Neuronal stem cell (in vitro differentiated cells): ENCODE results near the gene CXCL12.

Experiments
- DNase-seq: peaks from one replicate; pipeline ENCODE4 v3.0.0-alpha.2; 2013; ENCODE audit warnings: low spot score
- H2AFZ ChIP-seq: one replicate; pipeline ENCODE4 v1.6.1; 2013; ENCODE audit warnings: mild to moderate bottlenecking, low read length, inconsistent platforms
- H2AK5ac ChIP-seq: 2 replicates; pipeline ENCODE4 v1.6.1; 2013; ENCODE audit warnings: low read depth, mild to moderate bottlenecking, inconsistent platforms, low read length, moderate library complexity, mixed read lengths
- H2BK120ac ChIP-seq: 2 replicates; pipeline ENCODE4 v1.6.1; 2013; ENCODE audit warnings: low read depth, mild to moderate bottlenecking, inconsistent platforms, low read length, moderate library complexity, mixed read lengths
- H2BK12ac ChIP-seq: one replicate; pipeline ENCODE4 v1.6.1; 2013; ENCODE audit warnings: low read length, inconsistent platforms
- H2BK15ac ChIP-seq: 2 replicates; pipeline ENCODE4 v1.6.1; 2013; ENCODE audit warnings: mild to moderate bottlenecking, low read length, inconsistent platforms, mixed read lengths
- H2BK5ac ChIP-seq: one replicate; pipeline ENCODE4 v1.6.1; 2013; ENCODE audit warnings: inconsistent platforms, mild to moderate bottlenecking, low read length, moderate library complexity
- H3K14ac ChIP-seq: one replicate; pipeline ENCODE4 v1.6.1; 2013; ENCODE audit warnings: low read length, inconsistent platforms
- H3K18ac ChIP-seq: 2 replicates; pipeline ENCODE4 v1.6.1; 2013; ENCODE audit warnings: low read length, inconsistent platforms
- H3K23ac ChIP-seq: 2 replicates; pipeline ENCODE4 v1.6.1; 2013; ENCODE audit warnings: low read depth, mild to moderate bottlenecking, mixed read lengths, low read length, inconsistent platforms; ENCODE audit not compliant: poor library complexity
- H3K27ac ChIP-seq: replicated peaks from 3 replicates; pipeline ENCODE4 v1.5.1; 2013; ENCODE audit warnings: low read length, inconsistent platforms
- H3K27me3 ChIP-seq, 3 experiments: 2 replicates each; pipeline ENCODE4 v1.6.1; 2013; ENCODE audit warnings: low read length in 3 of 3, mild to moderate bottlenecking in 2 of 3, inconsistent platforms in 1 of 3, low read depth in 1 of 3, mixed read lengths in 1 of 3, moderate library complexity in 1 of 3; ENCODE audit not compliant: control insufficient read depth in 3 of 3, insufficient read depth in 3 of 3
- H3K36me3 ChIP-seq, 2 donors: replicated peaks in 1 of 2; 2 replicates each; pipeline ENCODE4 v1.6.1; 2013; ENCODE audit warnings: low read length in 2 of 2; ENCODE audit not compliant: control insufficient read depth in 2 of 2, insufficient read depth in 2 of 2
- H3K4ac ChIP-seq: 2 replicates; pipeline ENCODE4 v1.6.1; 2013; ENCODE audit warnings: inconsistent platforms, mild to moderate bottlenecking, low read length, moderate library complexity
- H3K4me1 ChIP-seq, 2 donors: 1 replicate in 1 of 2; 2 replicates in 1 of 2; pipeline ENCODE4 v1.6.1; 2013; ENCODE audit warnings: low read length in 2 of 2, low read depth in 1 of 2; ENCODE audit not compliant: control insufficient read depth in 2 of 2, insufficient read depth in 1 of 2
- H3K4me2 ChIP-seq: one replicate; pipeline ENCODE4 v1.6.1; 2013; ENCODE audit warnings: mild to moderate bottlenecking, low read length, inconsistent platforms; ENCODE audit not compliant: insufficient read depth, poor library complexity, severe bottlenecking
- H3K4me3 ChIP-seq, 2 donors: 2 replicates each; pipeline ENCODE4 v1.5.1; 2013; ENCODE audit warnings: low read length in 2 of 2, mild to moderate bottlenecking in 2 of 2, inconsistent platforms in 1 of 2, moderate library complexity in 1 of 2
- H3K79me1 ChIP-seq: one replicate; pipeline ENCODE4 v1.6.1; 2013; ENCODE audit warnings: low read depth, mild to moderate bottlenecking, inconsistent platforms, low read length, moderate library complexity
- H3K9ac ChIP-seq: one replicate; pipeline ENCODE4 v1.6.1; 2013; ENCODE audit warnings: mild to moderate bottlenecking, low read depth, low read length, inconsistent platforms; ENCODE audit not compliant: poor library complexity
- H3K9me3 ChIP-seq, 2 donors: replicated peaks in 1 of 2; 2 replicates each; pipeline versions ENCODE3 to v1.6.1; 2013; ENCODE audit warnings: low read length in 2 of 2, mild to moderate bottlenecking in 2 of 2, inconsistent platforms in 1 of 2, low read depth in 1 of 2, mixed read lengths in 1 of 2, moderate library complexity in 1 of 2; ENCODE audit not compliant: control insufficient read depth in 2 of 2, insufficient read depth in 1 of 2
- H4K8ac ChIP-seq: one replicate; pipeline ENCODE4 v1.6.1; 2013; ENCODE audit warnings: low read depth, mild to moderate bottlenecking, inconsistent platforms, low read length, moderate library complexity
- H4K91ac ChIP-seq: one replicate; pipeline ENCODE4 v1.6.1; 2013; ENCODE audit warnings: low read length, low read depth, mild to moderate bottlenecking, inconsistent platforms; ENCODE audit not compliant: poor library complexity
- WGBS, 2 donors: extraction: QIAGEN DNeasy Blood & Tissue Kit; methylation state at CpG; one replicate each; pipeline ENCODE4 v1.1.7; 2013; ENCODE audit warnings: missing lambda C conversion rate in 2 of 2, mixed read lengths in 1 of 2; ENCODE audit not compliant: insufficient read length in 2 of 2, insufficient replicate concordance in 1 of 2; ENCODE audit errors: extremely low coverage in 2 of 2; 5-methylcytosine and 5-hydroxymethylcytosine counted together

The CXCL12 gene

GRCh38 chr10:44339218-44339617 lies 45.7 kb downstream of the CXCL12 start:
- Histone ChIP-seq H2AK5ac (no peak overlapping the region), H3K9ac (no peak overlapping the region), H3K36me3 (no peaks in the 10 kb centered on the region), H3K27me3 (no peaks in the 10 kb centered on the region), H3K4me2 (no peak overlapping the region), H3K79me1 (no peaks in the 10 kb centered on the region), H2BK120ac (no peak overlapping the region), H3K4me3 (no peak overlapping the region), H2BK15ac (no peak overlapping the region), H2BK12ac (no peak overlapping the region), H3K23ac (no peak overlapping the region), H4K91ac (no peak overlapping the region), H3K4ac (no peak overlapping the region), H2AFZ (no peak overlapping the region), H4K8ac (no peak overlapping the region), H3K27ac (no peak overlapping the region), H3K18ac (no peak overlapping the region), H3K4me1 (peaks cover 0 to 10% of the 10 kb centered on the region in 2 donors), H2BK5ac (no peak overlapping the region), H3K14ac (no peak overlapping the region), H3K9me3 (no peaks in the 10 kb centered on the region)
- WGBS, 2 donors, result no CpG with 5 or more reads among the region's 3 CpGs
- DNase-seq, result no peak

GRCh38 chr10:44337081-44337480 lies 47.8 kb downstream of the CXCL12 start:
- Histone ChIP-seq H3K36me3 (no peaks in the 10 kb centered on the region), H4K91ac (no peak overlapping the region), H2BK5ac (no peak overlapping the region), H3K4me3 (no peak overlapping the region), H3K14ac (no peak overlapping the region), H3K4me2 (no peak overlapping the region), H3K27me3 (no peaks in the 10 kb centered on the region), H3K23ac (no peak overlapping the region), H3K79me1 (no peaks in the 10 kb centered on the region), H3K4me1 (peaks cover 0 to 13% of the 10 kb centered on the region in 2 donors), H3K27ac (no peak overlapping the region), H3K4ac (no peak overlapping the region), H2BK120ac (no peak overlapping the region), H4K8ac (no peak overlapping the region), H3K18ac (no peak overlapping the region), H2AK5ac (no peak overlapping the region), H2BK15ac (no peak overlapping the region), H2BK12ac (no peak overlapping the region), H3K9me3 (no peaks in the 10 kb centered on the region), H3K9ac (no peak overlapping the region), H2AFZ (no peak overlapping the region)
- no peak for DNase-seq
- WGBS, 2 donors, result no CpG with 5 or more reads among the region's 4 CpGs

GRCh38 chr10:44335330-44336021 lies 49.4 kb downstream of the CXCL12 start:
- WGBS, 2 donors, result no CpG with 5 or more reads among the region's 9 CpGs
- Histone ChIP-seq H3K18ac (no peak overlapping the region), H3K79me1 (no peaks in the 10 kb centered on the region), H4K8ac (no peak overlapping the region), H3K27ac (no peak overlapping the region), H3K4ac (no peak overlapping the region), H3K4me1 (peaks cover 0 to 9% of the 10 kb centered on the region in 2 donors), H2AK5ac (peak overlapping the region; percentile 53), H3K9ac (no peak overlapping the region), H2BK12ac (no peak overlapping the region), H3K36me3 (no peaks in the 10 kb centered on the region), H3K27me3 (no peaks in the 10 kb centered on the region), H3K4me3 (no peak overlapping the region), H3K9me3 (no peaks in the 10 kb centered on the region), H2BK120ac (no peak overlapping the region), H2BK5ac (no peak overlapping the region), H3K14ac (no peak overlapping the region), H3K4me2 (no peak overlapping the region), H3K23ac (no peak overlapping the region), H4K91ac (no peak overlapping the region), H2BK15ac (no peak overlapping the region), H2AFZ (no peak overlapping the region)
- DNase-seq, result no peak

GRCh38 chr10:44334621-44335184 lies 50.2 kb downstream of the CXCL12 start:
- no peak overlapping the region for H2BK12ac ChIP-seq
- no peak for DNase-seq
- H3K27me3 ChIP-seq, result no peaks in the 10 kb centered on the region
- H3K4me1 ChIP-seq, result peaks cover 0 to 9% of the 10 kb centered on the region in 2 donors
- H4K91ac ChIP-seq, result no peak overlapping the region
- H3K9ac ChIP-seq, result no peak overlapping the region
- no peaks in the 10 kb centered on the region for H3K36me3 ChIP-seq
- no peak overlapping the region for H3K4me2 ChIP-seq
- H2BK15ac ChIP-seq, result no peak overlapping the region
- no peak overlapping the region for H3K4ac ChIP-seq
- no peak overlapping the region for H3K14ac ChIP-seq
- no peak overlapping the region for H2BK120ac ChIP-seq
- no CpG with 5 or more reads among the region's 4 CpGs for WGBS, 2 donors
- H2AK5ac ChIP-seq, result no peak overlapping the region
- no peak overlapping the region for H3K18ac ChIP-seq
- no peaks in the 10 kb centered on the region for H3K79me1 ChIP-seq
- no peaks in the 10 kb centered on the region for H3K9me3 ChIP-seq
- no peak overlapping the region for H2AFZ ChIP-seq
- H2BK5ac ChIP-seq, result no peak overlapping the region
- H3K4me3 ChIP-seq, result no peak overlapping the region
- H4K8ac ChIP-seq, result no peak overlapping the region
- H3K27ac ChIP-seq, result no peak overlapping the region
- H3K23ac ChIP-seq, result no peak overlapping the region
